Fibroblast of villous mesenchyme (primary cell): ENCODE data around the gene ZNF76. TPM values are rescaled to one million over a fixed set of nuclear protein-coding genes. Genes with fewer than 3 reads are reported as not detected.

Source experiments
- DNase-seq: peaks from one replicate; pipeline ENCODE4 v3.0.0-alpha.2; 2010; ENCODE audit warnings: low read depth
- H3K4me3 ChIP-seq: 2 replicates; pipeline ENCODE4 v1.5.1; 2011; ENCODE audit warnings: low read depth, mild to moderate bottlenecking, low read length
- total RNA-seq: library from RNA; depleted of rRNA; stranded (reverse); fragments of >200 nt; gene quantifications from 2 replicates; pipeline ENCODE4 v1.2.3, GENCODE V29; 2012
- TF ChIP-seq, protein P1 (sequence below): IDR thresholded peaks from 2 replicates; pipeline ENCODE4 v1.5.1; 2012; ENCODE audit warnings: low read depth, mild to moderate bottlenecking, low read length; ENCODE audit not compliant: insufficient read depth

The ZNF76 gene
- total RNA-seq, 1 donor, result 14.2 TPM

- H3K4me3 ChIP-seq, result no peak overlapping the region
- no peak for DNase-seq
- TF ChIP-seq, protein P1, sequence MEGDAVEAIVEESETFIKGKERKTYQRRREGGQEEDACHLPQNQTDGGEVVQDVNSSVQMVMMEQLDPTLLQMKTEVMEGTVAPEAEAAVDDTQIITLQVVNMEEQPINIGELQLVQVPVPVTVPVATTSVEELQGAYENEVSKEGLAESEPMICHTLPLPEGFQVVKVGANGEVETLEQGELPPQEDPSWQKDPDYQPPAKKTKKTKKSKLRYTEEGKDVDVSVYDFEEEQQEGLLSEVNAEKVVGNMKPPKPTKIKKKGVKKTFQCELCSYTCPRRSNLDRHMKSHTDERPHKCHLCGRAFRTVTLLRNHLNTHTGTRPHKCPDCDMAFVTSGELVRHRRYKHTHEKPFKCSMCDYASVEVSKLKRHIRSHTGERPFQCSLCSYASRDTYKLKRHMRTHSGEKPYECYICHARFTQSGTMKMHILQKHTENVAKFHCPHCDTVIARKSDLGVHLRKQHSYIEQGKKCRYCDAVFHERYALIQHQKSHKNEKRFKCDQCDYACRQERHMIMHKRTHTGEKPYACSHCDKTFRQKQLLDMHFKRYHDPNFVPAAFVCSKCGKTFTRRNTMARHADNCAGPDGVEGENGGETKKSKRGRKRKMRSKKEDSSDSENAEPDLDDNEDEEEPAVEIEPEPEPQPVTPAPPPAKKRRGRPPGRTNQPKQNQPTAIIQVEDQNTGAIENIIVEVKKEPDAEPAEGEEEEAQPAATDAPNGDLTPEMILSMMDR, result no peak
Measured at GRCh38 chr6:35312807-35313206, 53.3 kb downstream of the ZNF76 start.

GRCh38 chr6:35317483-35318195 is 58.1 kb downstream of the ZNF76 start:
- no peak for DNase-seq
- TF ChIP-seq, protein P1, result no peak

DNA sequence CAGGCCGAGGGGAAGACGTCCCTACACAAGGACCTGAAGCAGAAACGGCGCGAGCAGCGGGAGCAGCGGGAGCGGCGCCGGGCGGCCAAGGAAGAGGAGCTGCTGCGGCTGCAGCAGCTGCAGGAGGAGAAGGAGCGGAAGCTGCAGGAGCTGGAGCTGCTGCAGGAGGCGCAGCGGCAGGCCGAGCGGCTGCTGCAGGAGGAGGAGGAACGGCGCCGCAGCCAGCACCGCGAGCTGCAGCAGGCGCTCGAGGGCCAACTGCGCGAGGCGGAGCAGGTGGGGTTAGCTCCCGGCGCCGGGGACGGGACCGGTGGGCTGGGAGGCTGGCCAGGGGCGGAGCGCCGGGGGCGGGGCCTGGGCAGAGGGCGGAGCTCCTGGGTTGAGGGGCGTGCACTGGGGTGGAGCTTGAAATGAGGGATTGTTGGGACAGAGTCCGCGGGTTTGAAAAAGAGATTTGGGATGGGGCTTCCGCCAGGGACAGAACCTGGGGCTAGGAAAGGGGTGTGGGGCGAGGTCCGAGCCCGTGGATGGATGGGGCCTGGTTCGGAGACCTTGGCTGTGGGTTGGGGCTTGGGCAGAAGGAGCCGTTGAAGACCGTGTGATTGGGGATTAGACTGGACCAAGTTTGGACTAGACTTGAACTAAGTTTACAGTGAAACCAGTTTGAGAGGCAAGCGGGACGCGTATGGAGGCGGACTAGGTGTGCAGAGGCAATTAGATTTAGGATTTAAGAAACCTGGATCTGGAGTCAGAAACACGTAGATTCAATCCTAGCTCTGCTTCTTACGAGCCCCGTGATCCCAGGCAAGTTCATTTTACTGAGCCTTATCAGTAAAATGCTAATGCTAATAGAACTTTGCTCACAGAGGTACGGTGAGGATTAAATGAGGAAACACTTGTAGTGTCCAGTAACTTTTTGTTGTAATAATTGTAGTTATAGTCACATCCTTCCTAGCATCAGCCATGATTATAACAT is 58.9 kb downstream of the ZNF76 start:
- TF ChIP-seq, protein P1, result no peak
- DNase-seq, result peak; percentile 78
- H3K4me3 ChIP-seq, result peak overlapping the region; percentile 64

More at GRCh38 chr6:35317483-35318195, 58.1 kb downstream of the ZNF76 start:
- peak overlapping the region; percentile 64 for H3K4me3 ChIP-seq

DNA sequence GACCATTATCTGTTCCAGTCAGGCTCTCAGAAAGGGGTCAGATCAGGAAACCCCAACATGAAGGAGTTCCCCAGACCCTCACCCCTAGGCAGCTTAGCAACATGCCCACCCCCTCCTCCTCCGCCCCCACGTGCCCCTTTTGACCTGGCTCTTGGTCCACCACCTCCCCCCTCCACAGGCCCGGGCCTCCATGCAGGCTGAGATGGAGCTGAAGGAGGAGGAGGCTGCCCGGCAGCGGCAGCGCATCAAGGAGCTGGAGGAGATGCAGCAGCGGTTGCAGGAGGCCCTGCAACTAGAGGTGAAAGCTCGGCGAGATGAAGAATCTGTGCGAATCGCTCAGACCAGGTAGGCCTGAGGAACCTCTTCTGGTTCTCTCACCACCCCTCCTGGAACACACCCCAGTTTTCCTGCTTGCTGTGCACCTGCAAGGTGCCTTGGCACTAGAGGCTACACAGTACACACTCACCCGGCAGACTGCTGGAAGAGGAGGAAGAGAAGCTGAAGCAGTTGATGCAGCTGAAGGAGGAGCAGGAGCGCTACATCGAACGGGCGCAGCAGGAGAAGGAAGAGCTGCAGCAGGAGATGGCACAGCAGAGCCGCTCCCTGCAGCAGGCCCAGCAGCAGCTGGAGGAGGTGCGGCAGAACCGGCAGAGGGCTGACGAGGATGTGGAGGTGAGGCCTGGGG is 60.0 kb downstream of the ZNF76 start:
- no peak for DNase-seq
- TF ChIP-seq, protein P1, result no peak
- H3K4me3 ChIP-seq, result no peak overlapping the region

DNA sequence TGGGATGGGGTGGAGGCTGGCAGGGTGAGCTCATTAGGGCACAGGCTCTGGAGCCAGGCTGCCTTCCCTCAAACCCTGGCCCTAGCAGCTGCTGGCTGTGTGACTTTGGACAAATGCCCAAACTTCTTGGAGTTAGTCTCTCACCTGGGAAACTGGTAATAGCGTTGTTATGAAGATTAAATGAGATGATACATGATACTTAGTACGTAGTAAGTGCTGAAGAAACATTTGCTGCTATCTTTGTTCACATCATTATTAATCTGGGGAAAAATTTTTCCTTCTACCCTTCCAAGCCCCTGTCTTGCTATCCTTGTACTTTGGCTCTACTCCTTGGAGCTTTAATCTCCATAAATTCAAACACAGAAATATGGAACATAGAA is 60.5 kb downstream of the ZNF76 start:
- no peak overlapping the region for H3K4me3 ChIP-seq
- no peak for DNase-seq
- TF ChIP-seq, protein P1, result no peak

GRCh38 chr6:35321091-35321490 is 61.6 kb downstream of the ZNF76 start:
- DNase-seq, result no peak
- TF ChIP-seq, protein P1, result no peak
- H3K4me3 ChIP-seq, result no peak overlapping the region
